HEK293T (cell line): Measurements from ENCODE around the gene LAYN.

ENCODE experiments used
- ELF4 ChIP-seq: fragments of 450-650 bp; IDR thresholded peaks from 2 replicates; pipeline ENCODE4 v1.6.1; 2017; ENCODE audit warnings: antibody characterized with exemption
- FOXK2 ChIP-seq: fragments of 450-650 bp; IDR thresholded peaks from 2 replicates; pipeline ENCODE4 v1.6.1; 2016; ENCODE audit warnings: mild to moderate bottlenecking
- HDGF ChIP-seq: fragments of 450-650 bp; IDR thresholded peaks from 2 replicates; pipeline ENCODE4 v1.6.1; 2017; ENCODE audit warnings: antibody characterized with exemption, borderline replicate concordance
- L3MBTL2 ChIP-seq: fragments of 450-650 bp; conservative IDR thresholded peaks from 2 replicates; pipeline ENCODE4 v1.6.1; 2016; ENCODE audit warnings: mild to moderate bottlenecking
- SP1 ChIP-seq: fragments of 450-650 bp; IDR thresholded peaks from 2 replicates; pipeline ENCODE4 v1.6.1; 2017
- ZNF384 ChIP-seq: fragments of 450-650 bp; IDR thresholded peaks from 2 replicates; pipeline ENCODE4 v1.6.1; 2016

DNA sequence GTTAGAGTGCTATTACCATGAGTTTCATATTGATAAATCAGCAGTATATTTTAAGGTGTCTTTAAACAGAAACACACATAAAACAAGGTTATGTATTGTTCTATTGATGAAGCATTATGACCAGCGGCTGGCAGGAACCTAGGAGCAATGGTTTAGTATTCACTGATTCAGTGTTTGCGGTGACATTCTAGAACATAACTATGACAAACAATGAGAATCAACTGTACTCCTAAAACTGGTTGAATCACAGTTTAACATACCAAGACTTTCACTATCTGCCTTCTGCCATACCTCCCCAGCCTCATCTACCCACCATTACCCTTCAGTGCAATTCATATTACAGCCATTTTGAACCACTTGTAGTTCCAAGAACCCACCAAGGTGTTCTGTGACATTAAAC lies 17.2 kb upstream of the LAYN start:
- TF ChIP-seq SP1 (no peak), L3MBTL2 (no peak), ELF4 (no peak), ZNF384 (no peak), HDGF (no peak), FOXK2 (no peak)
